HepG2 (cell line): ENCODE data around the gene DAPL1. TPM values are rescaled to one million over a fixed set of nuclear protein-coding genes. Genes with fewer than 3 reads are reported as not detected.

Experiments
- ATAC-seq: fragments of 200-7000 bp; cut with Tn5 transposase; 3 replicates; pipeline ENCODE4 v1.9.1; 2020; ENCODE audit warnings: mild to moderate bottlenecking, moderate library complexity
- BruUV-seq: library from RNA; stranded (reverse); fragments of 400-500 nt; replicated peaks from 2 replicates; lab custom pipeline; 2021; lab: Mats Ljungman, UMichigan
- CTCF ChIA-PET: fragments of 300-600 bp; formaldehyde crosslinking; extraction: SDS; loops from one replicate; lab custom pipeline; 2021; ENCODE audit warnings: low total read pairs, inconsistent platforms, low intra/inter-chr PET ratio; lab: Yijun Ruan, JAX
- POLR2A ChIA-PET: fragments of 350-600 bp; sonication (Branson Sonifier 250); formaldehyde crosslinking; loops from one replicate; lab custom pipeline; 2020; ENCODE audit warnings: antibody characterized with exemption, inconsistent platforms; lab: Yijun Ruan, JAX
- DNase-seq: peaks from one replicate; pipeline ENCODE4 v3.0.0-alpha.2; 2015; ENCODE audit warnings: low spot score
- FAIRE-seq: peaks from 3 replicates; lab custom pipeline; 2011; peaks lifted over from hg19 to GRCh38; lab: Jason Lieb, UNC
- H2AFZ ChIP-seq: one replicate; pipeline ENCODE4 v1.6.1; 2011; ENCODE audit warnings: low read length, inconsistent platforms
- H3K27ac ChIP-seq: fragments of 300-600 bp; 3 replicates; pipeline ENCODE4 v1.8.0; 2011; ENCODE audit warnings: mixed run types, mild to moderate bottlenecking, mixed read lengths, low read length, inconsistent platforms; ENCODE audit not compliant: insufficient read depth; ENCODE audit errors: extremely low read length
- H3K27me3 ChIP-seq, 2 experiments: fragments of 200-600 bp in 1 of 2; 2 replicates in 1 of 2; 3 replicates in 1 of 2; pipeline versions ENCODE4 v1.6.0 to v1.8.0; 2011; ENCODE audit warnings: low read length in 2 of 2, mild to moderate bottlenecking in 2 of 2, moderate library complexity in 2 of 2, inconsistent platforms in 1 of 2; ENCODE audit not compliant: insufficient read depth in 2 of 2, control insufficient read depth in 1 of 2
- H3K36me3 ChIP-seq, 2 experiments: fragments of 200-600 bp in 1 of 2; replicated peaks in 1 of 2; 2 replicates in 1 of 2; 3 replicates in 1 of 2; pipeline versions ENCODE4 v1.5.1 to v1.8.0; 2011; ENCODE audit warnings: low read length in 2 of 2, inconsistent platforms in 1 of 2; ENCODE audit not compliant: insufficient read depth in 2 of 2, control insufficient read depth in 1 of 2
- H3K4me1 ChIP-seq: 2 replicates; pipeline ENCODE4 v1.5.1; 2012; ENCODE audit warnings: low read length, inconsistent platforms; ENCODE audit not compliant: insufficient read depth
- H3K4me2 ChIP-seq: 2 replicates; pipeline ENCODE4 v1.6.0; 2011; ENCODE audit warnings: low read depth, low read length, inconsistent platforms
- H3K4me3 ChIP-seq, 3 experiments: fragments of 200-600 bp in 1 of 3; sonication (generic), shearing (Covaris generic) in 1 of 3; replicated peaks in 1 of 3; 2 replicates each; pipeline ENCODE4 v1.5.1; 2011 to 2016; ENCODE audit warnings: low read length in 3 of 3, inconsistent platforms in 2 of 3, low read depth in 2 of 3, mild to moderate bottlenecking in 2 of 3, control low read depth in 1 of 3, mixed read lengths in 1 of 3; ENCODE audit not compliant: insufficient read depth in 1 of 3
- H3K79me2 ChIP-seq: one replicate; pipeline ENCODE4 v1.6.1; 2011; ENCODE audit warnings: low read length, inconsistent platforms; ENCODE audit not compliant: insufficient read depth
- H3K9ac ChIP-seq: 2 replicates; pipeline ENCODE4 v1.6.0; 2011; ENCODE audit warnings: mild to moderate bottlenecking, low read depth, low read length, inconsistent platforms; ENCODE audit not compliant: insufficient read depth
- H3K9me3 ChIP-seq: 2 replicates; pipeline ENCODE4 v1.5.1; 2012; ENCODE audit warnings: mild to moderate bottlenecking, low read length
- H4K20me1 ChIP-seq: 2 replicates; pipeline ENCODE4 v1.6.0; 2011; ENCODE audit warnings: inconsistent platforms, mild to moderate bottlenecking, low read length, moderate library complexity; ENCODE audit not compliant: insufficient read depth
- ATF1 ChIP-seq: IDR thresholded peaks from 2 replicates; pipeline ENCODE4 v1.6.1; 2016; ENCODE audit warnings: mild to moderate bottlenecking, control low read depth
- FIP1L1 ChIP-seq: fragments of 200-400 bp; formaldehyde crosslinking; IDR thresholded peaks from 2 replicates; pipeline ENCODE4 v1.6.1; 2018; ENCODE audit warnings: low read depth, mild to moderate bottlenecking, low read length, moderate library complexity, borderline replicate concordance; ENCODE audit not compliant: insufficient read depth
- HNRNPH1 ChIP-seq: fragments of 200-400 bp; formaldehyde crosslinking; optimal IDR thresholded peaks from 2 replicates; pipeline ENCODE3; 2017; ENCODE audit warnings: mild to moderate bottlenecking, low read depth, low read length
- HNRNPLL ChIP-seq: fragments of 200-400 bp; formaldehyde crosslinking; IDR thresholded peaks from 2 replicates; pipeline ENCODE4 v1.6.1; 2017; ENCODE audit warnings: mild to moderate bottlenecking, low read depth, low read length; ENCODE audit not compliant: poor library complexity, severe bottlenecking
- HNRNPUL1 ChIP-seq: fragments of 200-400 bp; formaldehyde crosslinking; IDR thresholded peaks from 2 replicates; pipeline ENCODE4 v1.6.1; 2017; ENCODE audit warnings: low read depth, mild to moderate bottlenecking, low read length, moderate library complexity
- JUND ChIP-seq: sonication (generic); formaldehyde crosslinking; IDR thresholded peaks from 2 replicates; pipeline ENCODE4 v1.8.0; 2022; ENCODE audit warnings: mild to moderate bottlenecking, missing genetic modification reagents
- MED8 ChIP-seq: sonication (generic); formaldehyde crosslinking; IDR thresholded peaks from 2 replicates; pipeline ENCODE4 v1.8.1; 2023; ENCODE audit warnings: mild to moderate bottlenecking, missing genetic modification reagents; ENCODE audit not compliant: insufficient replicate concordance
- MEIS2 ChIP-seq: sonication (generic); formaldehyde crosslinking; IDR thresholded peaks from 2 replicates; pipeline ENCODE4 v1.9.0; 2021; ENCODE audit warnings: mild to moderate bottlenecking, missing genetic modification reagents
- SETDB1 ChIP-seq: sonication (generic); formaldehyde crosslinking; IDR thresholded peaks from 2 replicates; pipeline ENCODE4 v1.5.1; 2020; ENCODE audit warnings: missing genetic modification reagents, mild to moderate bottlenecking, borderline replicate concordance
- TRIM24 ChIP-seq: sonication (generic); formaldehyde crosslinking; IDR thresholded peaks from 2 replicates; pipeline ENCODE4 v1.8.0; 2022; ENCODE audit warnings: mild to moderate bottlenecking, missing genetic modification reagents
- ZNF124 ChIP-seq: sonication (generic); formaldehyde crosslinking; IDR thresholded peaks from 2 replicates; pipeline ENCODE4 v1.4.0; 2020; ENCODE audit warnings: missing genetic modification reagents
- ZNF354B ChIP-seq: sonication (generic); formaldehyde crosslinking; IDR thresholded peaks from 2 replicates; pipeline ENCODE4 v1.8.0; 2022; ENCODE audit warnings: mild to moderate bottlenecking, missing genetic modification reagents
- ZNF549 ChIP-seq: sonication (generic); formaldehyde crosslinking; IDR thresholded peaks from 2 replicates; pipeline ENCODE4 v1.5.0; 2020; ENCODE audit warnings: missing genetic modification reagents
- ZNF749 ChIP-seq: sonication (generic); formaldehyde crosslinking; IDR thresholded peaks from 2 replicates; pipeline ENCODE4 v1.8.0; 2022; ENCODE audit warnings: mild to moderate bottlenecking, missing genetic modification reagents, moderate library complexity, borderline replicate concordance
- WGBS: methylation state at CpG from one replicate; pipeline ENCODE4 v1.1.6; 2017; ENCODE audit warnings: low lambda C conversion rate; 5-methylcytosine and 5-hydroxymethylcytosine counted together
- in situ Hi-C: cut with HindIII; loops from 2 replicates; pipeline ENCODE4 v1.10.0; 2017; ENCODE audit warnings: low pct_unique_long_range_greater_than_20kb; ENCODE audit not compliant: extremely low pct_ligation_motif_present
- intact Hi-C: fragments of 100-400 bp; cut with micrococcal nuclease; formaldehyde crosslinking; loops from one replicate; pipeline ENCODE4 v1.10.0; 2022; ENCODE audit not compliant: unreplicated experiment
- polyA plus RNA-seq, 8 experiments: library from polyadenylated mRNA; depleted of rRNA in 3 of 8; stranded (reverse) in 7 of 8; unstranded in 1 of 8; fragments of >200 nt; fragmentation: Illumina TruSeq in 4 of 8; extraction: Trizol in 4 of 8; gene quantifications; 2 replicates each; pipeline versions ENCODE4 v1.2.1 to v1.2.3, GENCODE V29; 2011 to 2016; ENCODE audit warnings: low read depth in 4 of 8, missing spikeins in 1 of 8, mixed read lengths in 1 of 8; ENCODE audit not compliant: insufficient read depth in 1 of 8
- total RNA-seq, 5 experiments: library from RNA; depleted of rRNA; stranded (reverse); fragments of >200 nt; fragmentation: Illumina TruSeq; extraction: Trizol; gene quantifications; 2 replicates each; pipeline ENCODE4 v1.2.3, GENCODE V29; 2016; ENCODE audit warnings: low read depth in 1 of 5
- TF ChIP-seq, protein P1 (sequence below): sonication (generic); formaldehyde crosslinking; IDR thresholded peaks from 2 replicates; pipeline ENCODE4 v1.5.0; 2020; ENCODE audit warnings: mild to moderate bottlenecking, missing genetic modification reagents
- TF ChIP-seq, protein P2 (sequence below): sonication (generic); formaldehyde crosslinking; IDR thresholded peaks from 2 replicates; pipeline ENCODE4 v1.5.0; 2020; ENCODE audit warnings: mild to moderate bottlenecking, missing genetic modification reagents
- TF ChIP-seq, protein P3 (sequence below): sonication (generic); formaldehyde crosslinking; IDR thresholded peaks from 2 replicates; pipeline ENCODE4 v1.4.0; 2020; ENCODE audit warnings: mild to moderate bottlenecking, missing genetic modification reagents

DAPL1 gene
- total and polyA plus RNA-seq, 2 of the 13 experiments (the other 11 are each of a cell fraction or from before 2014, with no cell fraction given), result not detected

GRCh38 chr2:158797963-158798700 lies 3.0 kb downstream of the DAPL1 start:
- CTCF ChIA-PET, result no interaction called here
- no peak overlapping the region for H3K9ac ChIP-seq
- no peak for DNase-seq
- intact Hi-C loops, result no loop called here
- H3K27me3 ChIP-seq, result peaks cover 4 to 31% of the 10 kb centered on the region in 2 experiments; a peak in 4 of 5 replicates
- H3K4me2 ChIP-seq, result no peak overlapping the region
- 42% methylated on average over 6 of the region's 6 CpGs for WGBS
- no peak overlapping the region for H3K27ac ChIP-seq
- no peak for TF ChIP-seq MED8 (CRISPR knock-in tag)
- no peak for TF ChIP-seq HNRNPLL
- TF ChIP-seq, protein P1, sequence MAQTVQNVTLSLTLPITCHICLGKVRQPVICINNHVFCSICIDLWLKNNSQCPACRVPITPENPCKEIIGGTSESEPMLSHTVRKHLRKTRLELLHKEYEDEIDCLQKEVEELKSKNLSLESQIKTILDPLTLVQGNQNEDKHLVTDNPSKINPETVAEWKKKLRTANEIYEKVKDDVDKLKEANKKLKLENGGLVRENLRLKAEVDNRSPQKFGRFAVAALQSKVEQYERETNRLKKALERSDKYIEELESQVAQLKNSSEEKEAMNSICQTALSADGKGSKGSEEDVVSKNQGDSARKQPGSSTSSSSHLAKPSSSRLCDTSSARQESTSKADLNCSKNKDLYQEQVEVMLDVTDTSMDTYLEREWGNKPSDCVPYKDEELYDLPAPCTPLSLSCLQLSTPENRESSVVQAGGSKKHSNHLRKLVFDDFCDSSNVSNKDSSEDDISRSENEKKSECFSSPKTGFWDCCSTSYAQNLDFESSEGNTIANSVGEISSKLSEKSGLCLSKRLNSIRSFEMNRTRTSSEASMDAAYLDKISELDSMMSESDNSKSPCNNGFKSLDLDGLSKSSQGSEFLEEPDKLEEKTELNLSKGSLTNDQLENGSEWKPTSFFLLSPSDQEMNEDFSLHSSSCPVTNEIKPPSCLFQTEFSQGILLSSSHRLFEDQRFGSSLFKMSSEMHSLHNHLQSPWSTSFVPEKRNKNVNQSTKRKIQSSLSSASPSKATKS (CRISPR knock-in tag), result no peak
- no peak for TF ChIP-seq JUND (CRISPR knock-in tag)
- TF ChIP-seq MEIS2 (CRISPR knock-in tag), result no peak
- TF ChIP-seq ZNF749 (CRISPR knock-in tag), result no peak
- TF ChIP-seq FIP1L1, result no peak
- TF ChIP-seq ATF1, result no peak
- no peak for TF ChIP-seq ZNF354B (CRISPR knock-in tag)
- TF ChIP-seq, protein P2, sequence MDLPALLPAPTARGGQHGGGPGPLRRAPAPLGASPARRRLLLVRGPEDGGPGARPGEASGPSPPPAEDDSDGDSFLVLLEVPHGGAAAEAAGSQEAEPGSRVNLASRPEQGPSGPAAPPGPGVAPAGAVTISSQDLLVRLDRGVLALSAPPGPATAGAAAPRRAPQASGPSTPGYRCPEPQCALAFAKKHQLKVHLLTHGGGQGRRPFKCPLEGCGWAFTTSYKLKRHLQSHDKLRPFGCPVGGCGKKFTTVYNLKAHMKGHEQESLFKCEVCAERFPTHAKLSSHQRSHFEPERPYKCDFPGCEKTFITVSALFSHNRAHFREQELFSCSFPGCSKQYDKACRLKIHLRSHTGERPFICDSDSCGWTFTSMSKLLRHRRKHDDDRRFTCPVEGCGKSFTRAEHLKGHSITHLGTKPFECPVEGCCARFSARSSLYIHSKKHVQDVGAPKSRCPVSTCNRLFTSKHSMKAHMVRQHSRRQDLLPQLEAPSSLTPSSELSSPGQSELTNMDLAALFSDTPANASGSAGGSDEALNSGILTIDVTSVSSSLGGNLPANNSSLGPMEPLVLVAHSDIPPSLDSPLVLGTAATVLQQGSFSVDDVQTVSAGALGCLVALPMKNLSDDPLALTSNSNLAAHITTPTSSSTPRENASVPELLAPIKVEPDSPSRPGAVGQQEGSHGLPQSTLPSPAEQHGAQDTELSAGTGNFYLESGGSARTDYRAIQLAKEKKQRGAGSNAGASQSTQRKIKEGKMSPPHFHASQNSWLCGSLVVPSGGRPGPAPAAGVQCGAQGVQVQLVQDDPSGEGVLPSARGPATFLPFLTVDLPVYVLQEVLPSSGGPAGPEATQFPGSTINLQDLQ (CRISPR knock-in tag), result no peak
- TF ChIP-seq ZNF124 (CRISPR knock-in tag), result no peak
- TF ChIP-seq HNRNPH1, result no peak
- TF ChIP-seq SETDB1 (CRISPR knock-in tag), result no peak
- TF ChIP-seq ZNF549 (CRISPR knock-in tag), result no peak
- TF ChIP-seq, protein P3, sequence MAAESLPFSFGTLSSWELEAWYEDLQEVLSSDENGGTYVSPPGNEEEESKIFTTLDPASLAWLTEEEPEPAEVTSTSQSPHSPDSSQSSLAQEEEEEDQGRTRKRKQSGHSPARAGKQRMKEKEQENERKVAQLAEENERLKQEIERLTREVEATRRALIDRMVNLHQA (CRISPR knock-in tag), result no peak
- no peak for TF ChIP-seq TRIM24 (CRISPR knock-in tag)
- TF ChIP-seq HNRNPUL1, result no peak
- TF ChIP-seq, all 625 proteins: peak for 0
- in situ Hi-C loops, result no loop called here
- Histone ChIP-seq H3K36me3 (no peaks in the 10 kb centered on the region), H3K79me2 (no peaks in the 10 kb centered on the region), H3K9me3 (no peaks in the 10 kb centered on the region), H4K20me1 (no peaks in the 10 kb centered on the region), H3K4me1 (no peaks in the 10 kb centered on the region), H3K4me3 (no peak overlapping the region), H2AFZ (no peak overlapping the region)
- no TSS peak for BruUV-seq
- ATAC-seq (no peak), FAIRE-seq (no peak)
- POLR2A ChIA-PET, result no interaction called here
